ENCODE results near the gene RAB39A.

The RAB39A gene

GRCh38 chr11:107963091-107963490, 34.8 kb downstream of the RAB39A start:
- FAIRE-seq (no peak), DNase-seq (ENCODE audit: insufficient read length, low spot score) (no peak)
- no peak for TF ChIP-seq CTCF (IDR thresholded peaks at IDR 0.05; ENCODE audit: insufficient read depth, missing control alignments)

- no peak for DNase-seq (ENCODE audit: insufficient read length, low spot score)
- no peak for TF ChIP-seq CTCF (IDR thresholded peaks at IDR 0.05; ENCODE audit: insufficient read depth, missing control alignments)
- no peak for FAIRE-seq
Observed at GRCh38 chr11:107969219-107969618, 41.0 kb downstream of the RAB39A start.

- DNase-seq (ENCODE audit: insufficient read length, low spot score): no peak
- FAIRE-seq: no peak
- no peak for TF ChIP-seq CTCF (IDR thresholded peaks at IDR 0.05; ENCODE audit: insufficient read depth, missing control alignments)
Observed at GRCh38 chr11:107970049-107970448, 41.8 kb downstream of the RAB39A start.

GRCh38 chr11:107973641-107974040, 45.4 kb downstream of the RAB39A start:
- FAIRE-seq: no peak
- DNase-seq (ENCODE audit: insufficient read length, low spot score): no peak
- no peak for TF ChIP-seq CTCF (IDR thresholded peaks at IDR 0.05; ENCODE audit: insufficient read depth, missing control alignments)

- DNase-seq (ENCODE audit: insufficient read length, low spot score) (no peak), FAIRE-seq (no peak)
- TF ChIP-seq CTCF (IDR thresholded peaks at IDR 0.05; ENCODE audit: insufficient read depth, missing control alignments): no peak
Observed at GRCh38 chr11:107988397-107989158, 60.3 kb downstream of the RAB39A start.

GRCh38 chr11:107991868-107992414, 63.7 kb downstream of the RAB39A start:
- no peak for DNase-seq (ENCODE audit: insufficient read length, low spot score)
- no peak for FAIRE-seq
- TF ChIP-seq CTCF (IDR thresholded peaks at IDR 0.05; ENCODE audit: insufficient read depth, missing control alignments): no peak
